ENCODE results near the gene OTOS. TPM values are rescaled to one million over a fixed set of nuclear protein-coding genes. Genes with fewer than 3 reads are reported as not detected.

Gene OTOS
- total and polyA plus RNA-seq, 2 experiments from 2014 or later: not detected

- no peak for TF ChIP-seq CTCF (IDR thresholded peaks at IDR 0.05; ENCODE audit: low read depth, low read length)
- DNase-seq (ENCODE audit: low read depth in 1 of 2, low spot score in 1 of 2): no peak
- H3K9me3 ChIP-seq (ENCODE audit: low read depth): no peaks in the 10 kb centered on the region
- no peak overlapping the region for H3K4me3 ChIP-seq
- no peaks in the 10 kb centered on the region for H3K36me3 ChIP-seq
- no peaks in the 10 kb centered on the region for H3K27me3 ChIP-seq
- H3K4me1 ChIP-seq (ENCODE audit: low read depth): no peaks in the 10 kb centered on the region
- no peak overlapping the region for H3K27ac ChIP-seq
Measured at GRCh38 chr2:240144649-240145261, 4.3 kb upstream of the OTOS start.

- no peaks in the 10 kb centered on the region for H3K27me3 ChIP-seq
- H3K27ac ChIP-seq: no peak overlapping the region
- no peak overlapping the region for H3K4me3 ChIP-seq
- peak; percentile 59 to 69 for DNase-seq (ENCODE audit: low read depth in 1 of 2, low spot score in 1 of 2)
- TF ChIP-seq CTCF (IDR thresholded peaks at IDR 0.05; ENCODE audit: low read depth, low read length): peak; percentile 91
- H3K9me3 ChIP-seq (ENCODE audit: low read depth): no peaks in the 10 kb centered on the region
- no peaks in the 10 kb centered on the region for H3K36me3 ChIP-seq
- no peaks in the 10 kb centered on the region for H3K4me1 ChIP-seq (ENCODE audit: low read depth)
Measured at GRCh38 chr2:240143801-240144648, 3.6 kb upstream of the OTOS start.

GRCh38 chr2:240143276-240143675 is 2.8 kb upstream of the OTOS start:
- H3K4me1 ChIP-seq (ENCODE audit: low read depth): no peaks in the 10 kb centered on the region
- no peak for TF ChIP-seq CTCF (IDR thresholded peaks at IDR 0.05; ENCODE audit: low read depth, low read length)
- H3K27me3 ChIP-seq: no peaks in the 10 kb centered on the region
- H3K4me3 ChIP-seq: no peak overlapping the region
- no peak for DNase-seq (ENCODE audit: low read depth in 1 of 2, low spot score in 1 of 2)
- H3K27ac ChIP-seq: no peak overlapping the region
- no peaks in the 10 kb centered on the region for H3K9me3 ChIP-seq (ENCODE audit: low read depth)
- H3K36me3 ChIP-seq: no peaks in the 10 kb centered on the region

GRCh38 chr2:240142859-240143258 is 2.4 kb upstream of the OTOS start:
- no peak overlapping the region for H3K4me3 ChIP-seq
- no peaks in the 10 kb centered on the region for H3K9me3 ChIP-seq (ENCODE audit: low read depth)
- no peaks in the 10 kb centered on the region for H3K36me3 ChIP-seq
- TF ChIP-seq CTCF (IDR thresholded peaks at IDR 0.05; ENCODE audit: low read depth, low read length): no peak
- H3K4me1 ChIP-seq (ENCODE audit: low read depth): no peaks in the 10 kb centered on the region
- DNase-seq (ENCODE audit: low read depth in 1 of 2, low spot score in 1 of 2): no peak
- no peaks in the 10 kb centered on the region for H3K27me3 ChIP-seq
- no peak overlapping the region for H3K27ac ChIP-seq

GRCh38 chr2:240142256-240142775 is 1.9 kb upstream of the OTOS start:
- no peak for DNase-seq (ENCODE audit: low read depth in 1 of 2, low spot score in 1 of 2)
- Histone ChIP-seq H3K4me3 (no peak overlapping the region), H3K4me1 (ENCODE audit: low read depth) (no peaks in the 10 kb centered on the region)

More at GRCh38 chr2:240142256-240142775, 1.9 kb upstream of the OTOS start:
- no peak for TF ChIP-seq CTCF (IDR thresholded peaks at IDR 0.05; ENCODE audit: low read depth, low read length)
- no peaks in the 10 kb centered on the region for H3K36me3 ChIP-seq
- no peak overlapping the region for H3K27ac ChIP-seq
- H3K9me3 ChIP-seq (ENCODE audit: low read depth): no peaks in the 10 kb centered on the region
- H3K27me3 ChIP-seq: no peaks in the 10 kb centered on the region
